Measurements from ENCODE around the gene DIPK1B. TPM values are rescaled to one million over a fixed set of nuclear protein-coding genes. Genes with fewer than 3 reads are reported as not detected.

Gene DIPK1B
- total RNA-seq, 1 experiment from 2014 or later = 65.0 TPM

DNA sequence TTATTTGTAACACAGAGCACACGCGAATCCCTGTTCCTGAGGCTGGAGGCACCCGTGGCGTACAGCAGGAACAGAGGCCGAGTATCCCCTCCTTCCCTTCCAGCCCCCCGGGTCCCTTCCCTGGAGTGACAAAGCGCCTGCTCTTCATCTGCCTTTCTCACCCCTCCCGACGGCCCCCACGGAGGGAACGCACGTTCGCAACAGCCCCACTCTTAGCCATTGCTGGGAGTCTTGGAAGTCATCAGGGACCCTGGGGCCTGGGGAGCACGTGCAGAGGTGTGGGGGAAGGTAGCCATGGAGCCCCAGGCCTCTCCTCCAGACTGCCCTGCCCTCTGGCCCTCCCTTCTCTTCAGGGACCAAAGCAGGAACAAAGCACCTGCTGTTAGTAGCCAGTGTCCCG, 27.6 kb upstream of the DIPK1B start:
- in situ Hi-C loops (cut with HindIII; ENCODE audit: low sequenced_read_pairs) = no loop called here
- DNase-seq (ENCODE audit: low spot score) = no peak

DNA sequence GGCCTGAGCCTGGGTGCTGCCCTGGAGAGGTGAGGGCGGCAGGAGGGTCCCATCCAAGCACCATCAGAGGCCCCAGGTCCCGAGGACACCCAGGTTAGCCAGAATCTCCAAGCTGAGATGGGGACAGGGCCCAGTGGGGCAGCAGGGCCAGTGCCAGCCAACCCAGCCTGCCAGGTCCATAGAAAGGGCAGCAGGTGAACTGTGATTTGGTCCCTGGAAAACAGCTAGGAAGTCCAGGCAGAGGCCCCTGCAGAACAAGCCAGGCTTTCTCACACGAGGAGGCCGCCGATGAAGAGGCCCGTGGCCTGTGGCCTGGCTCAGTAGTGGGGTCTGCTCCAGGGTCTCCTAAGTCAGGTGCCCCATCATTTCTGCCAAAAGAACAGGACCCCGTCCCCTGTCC, 27.2 kb upstream of the DIPK1B start:
- no peak for DNase-seq (ENCODE audit: low spot score)
- in situ Hi-C loops (cut with HindIII; ENCODE audit: low sequenced_read_pairs) = no loop called here

DNA sequence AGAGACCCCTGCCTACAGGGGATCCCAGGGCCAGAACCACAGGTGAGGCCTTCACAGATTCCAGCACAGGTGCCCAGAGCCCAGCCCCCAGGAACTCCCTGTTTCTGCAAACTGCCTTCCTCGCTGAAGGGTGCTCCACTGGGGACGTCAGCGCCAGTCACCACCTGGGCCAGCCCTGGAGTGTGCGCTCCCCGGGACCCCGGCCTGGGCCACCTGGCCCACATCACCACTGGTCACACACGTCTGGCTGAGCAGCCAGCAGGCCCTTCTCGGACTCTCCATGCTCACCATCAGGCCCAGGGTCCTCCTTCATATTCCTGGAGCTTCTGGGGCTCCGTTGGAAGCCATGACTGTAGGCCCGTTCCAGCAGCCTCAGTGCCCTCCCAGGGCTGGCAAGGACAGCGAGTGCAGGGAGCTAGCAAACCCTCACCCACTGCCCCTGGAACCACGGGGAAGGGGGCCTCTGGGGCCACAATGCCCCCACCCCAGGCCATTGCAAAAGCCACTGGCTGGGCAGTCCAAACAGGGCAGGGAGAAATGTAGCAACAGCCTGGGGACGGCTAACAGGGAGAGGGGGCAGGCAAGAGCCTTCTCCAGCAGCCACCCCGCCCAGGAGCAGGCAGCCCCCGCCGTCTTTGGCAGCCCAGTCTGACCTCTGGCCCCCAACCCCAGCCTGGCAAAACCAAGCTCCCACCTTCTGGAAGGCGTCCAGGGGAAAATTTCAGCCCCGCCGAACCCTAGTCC, 26.4 kb upstream of the DIPK1B start:
- in situ Hi-C loops (cut with HindIII; ENCODE audit: low sequenced_read_pairs) = no loop called here
- no peak for DNase-seq (ENCODE audit: low spot score)

DNA sequence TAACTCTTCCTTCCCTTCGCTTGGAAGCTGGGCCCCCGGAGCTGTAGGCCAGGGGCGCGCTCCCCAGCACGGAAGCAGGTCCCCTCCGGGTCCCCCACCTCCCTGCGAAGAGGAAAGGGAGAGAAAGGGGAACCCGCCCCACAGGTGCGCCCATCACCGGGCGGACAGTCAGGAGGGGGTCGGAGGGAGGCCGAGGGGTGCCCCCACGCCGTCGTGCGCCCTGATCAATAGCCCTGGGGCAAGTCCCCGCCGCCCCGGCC, 25.9 kb upstream of the DIPK1B start:
- no peak for DNase-seq (ENCODE audit: low spot score)
- in situ Hi-C loops (cut with HindIII; ENCODE audit: low sequenced_read_pairs) = no loop called here

DNA sequence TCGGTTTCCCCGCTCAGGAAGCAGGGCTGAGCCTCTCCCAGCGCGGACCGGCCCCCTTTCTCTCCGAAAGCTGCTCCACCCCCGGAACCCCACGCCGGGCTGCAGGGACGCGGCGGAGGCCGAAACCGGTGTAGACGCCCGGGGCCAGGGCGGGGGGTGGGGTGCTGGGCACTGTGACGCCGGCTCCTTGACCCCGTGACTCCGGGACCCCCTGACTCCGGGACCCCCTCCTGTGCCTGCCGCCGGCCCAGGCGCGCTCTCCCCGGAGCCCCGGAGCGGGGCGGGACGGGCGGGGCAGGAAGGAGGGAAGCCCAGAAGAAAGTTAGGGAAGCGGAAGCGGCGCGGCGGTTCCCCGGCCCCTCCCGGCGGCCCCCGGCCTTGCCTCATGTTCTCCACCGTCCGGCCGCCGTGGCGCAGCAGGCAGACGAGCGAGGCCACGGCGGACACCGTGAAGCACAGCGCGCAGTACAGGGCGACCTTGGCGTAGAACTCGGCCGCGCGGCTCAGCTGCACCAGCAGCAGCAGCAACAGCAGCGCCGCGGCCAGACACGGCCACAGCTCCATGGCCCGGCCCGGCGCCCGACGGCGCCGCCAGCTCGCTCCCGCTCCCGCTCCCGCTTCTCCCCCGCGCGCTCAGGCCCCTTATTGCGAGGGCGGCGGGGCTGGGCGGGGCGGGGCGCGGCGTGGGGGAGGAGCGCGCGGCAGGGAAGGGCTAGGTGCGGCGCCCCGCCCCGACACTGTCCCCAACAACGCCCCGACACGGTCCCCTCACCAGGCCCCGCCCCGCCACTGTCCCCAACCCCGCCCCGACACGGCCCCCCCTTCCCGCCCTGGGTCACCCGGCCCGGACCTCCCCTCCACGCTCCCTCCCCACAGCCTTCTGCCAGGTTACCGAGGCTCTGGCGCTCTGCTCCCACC, 25.3 kb upstream of the DIPK1B start, which contains the start of gene AGPAT2:
Gene AGPAT2 (minus strand): TSS at position 664 of the 918 bp plus-strand sequence. CDS start 100 bp downstream, at position 564.
- no peak for DNase-seq (ENCODE audit: low spot score)

DNA sequence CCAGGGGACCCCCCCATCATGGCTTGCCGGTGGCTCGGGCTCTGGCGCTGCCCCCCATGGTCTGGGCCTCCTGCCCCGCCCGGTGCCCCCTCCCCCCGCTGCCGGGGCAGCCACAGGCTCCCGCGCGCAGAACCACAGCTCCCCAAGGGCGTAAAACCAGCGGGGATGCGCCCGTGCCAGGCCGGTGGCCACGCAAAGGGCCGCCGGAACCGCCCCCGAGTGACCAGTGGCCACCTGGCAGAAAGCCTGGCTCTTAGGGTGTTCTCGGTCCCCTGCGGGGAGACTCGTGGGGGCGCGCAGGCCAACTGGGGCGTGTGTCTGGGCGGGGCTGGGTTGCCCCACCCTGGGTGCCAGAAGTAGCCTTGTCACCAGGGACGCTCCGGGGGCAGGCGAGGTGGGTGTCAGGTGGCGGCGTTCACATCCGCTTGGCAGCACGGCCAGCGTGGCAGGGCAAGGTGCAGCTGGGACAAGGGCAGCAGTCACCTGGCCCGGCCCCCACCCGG, 24.6 kb upstream of the DIPK1B start:
- DNase-seq (ENCODE audit: low spot score) = no peak
- in situ Hi-C loops (cut with HindIII; ENCODE audit: low sequenced_read_pairs) = no loop called here

More for the DNA sequence above, 25.3 kb upstream of the DIPK1B start, which contains the start of gene AGPAT2:
- in situ Hi-C loops (cut with HindIII; ENCODE audit: low sequenced_read_pairs) = no loop called here

DNA sequence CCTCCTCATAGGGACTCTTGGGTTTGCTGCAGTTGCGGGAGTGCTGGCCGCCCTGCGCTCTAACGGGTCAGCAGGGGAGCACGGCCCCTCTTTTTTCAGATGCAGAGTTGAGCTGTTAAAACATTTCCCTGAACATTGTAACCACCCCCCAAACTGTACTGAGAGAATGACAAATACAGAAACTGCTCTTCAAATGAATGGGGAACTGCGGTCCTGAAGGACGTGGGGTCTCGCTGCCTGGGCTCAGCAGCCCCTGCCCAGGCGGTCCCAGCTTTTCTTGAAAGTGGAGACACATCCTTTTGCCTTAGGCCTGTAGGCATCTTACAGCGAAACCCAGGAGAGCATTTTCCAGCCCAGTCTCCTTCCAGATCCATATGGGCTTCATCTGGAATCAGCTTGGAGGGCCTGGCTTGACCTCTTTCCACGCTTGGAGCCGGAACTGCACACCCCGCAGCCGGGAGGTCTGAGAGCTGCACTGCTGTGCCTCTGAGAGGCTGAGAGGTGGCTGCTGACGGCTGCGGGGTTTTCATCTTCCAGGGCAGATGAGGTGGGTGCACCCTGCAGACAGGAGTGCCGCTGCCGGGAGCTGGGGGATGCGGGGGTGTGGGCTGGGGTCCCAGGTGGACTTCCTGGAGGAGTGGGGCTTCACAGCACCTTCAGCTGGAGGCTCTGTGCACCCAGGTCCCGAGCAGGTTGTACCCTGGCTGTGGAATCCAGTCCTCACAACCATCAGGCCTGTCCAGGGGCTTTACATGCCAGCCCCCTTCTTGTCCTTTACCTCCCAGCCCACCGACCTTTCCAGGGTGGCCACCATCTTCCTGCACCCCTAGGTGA, 23.9 kb upstream of the DIPK1B start:
- in situ Hi-C loops (cut with HindIII; ENCODE audit: low sequenced_read_pairs) = no loop called here
- DNase-seq (ENCODE audit: low spot score) = no peak

DNA sequence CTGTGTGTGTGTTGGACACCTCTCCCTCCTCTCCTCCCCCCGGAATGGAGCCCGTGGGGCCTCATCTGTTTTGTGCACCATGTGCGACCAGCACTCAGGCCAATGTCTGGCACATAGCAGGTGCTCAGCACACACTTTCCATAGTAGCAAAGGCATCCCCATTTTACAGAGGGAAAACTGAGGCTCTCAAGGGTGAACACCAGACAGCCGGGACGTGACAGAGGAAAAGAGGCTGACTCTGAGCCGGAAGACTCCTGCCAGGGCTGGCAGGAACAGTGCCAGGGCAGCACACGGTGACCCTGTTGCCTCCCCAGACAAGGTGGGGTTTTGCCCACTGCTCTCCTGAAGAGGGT, 23.3 kb upstream of the DIPK1B start:
- in situ Hi-C loops (cut with HindIII; ENCODE audit: low sequenced_read_pairs) = no loop called here
- no peak for DNase-seq (ENCODE audit: low spot score)

DNA sequence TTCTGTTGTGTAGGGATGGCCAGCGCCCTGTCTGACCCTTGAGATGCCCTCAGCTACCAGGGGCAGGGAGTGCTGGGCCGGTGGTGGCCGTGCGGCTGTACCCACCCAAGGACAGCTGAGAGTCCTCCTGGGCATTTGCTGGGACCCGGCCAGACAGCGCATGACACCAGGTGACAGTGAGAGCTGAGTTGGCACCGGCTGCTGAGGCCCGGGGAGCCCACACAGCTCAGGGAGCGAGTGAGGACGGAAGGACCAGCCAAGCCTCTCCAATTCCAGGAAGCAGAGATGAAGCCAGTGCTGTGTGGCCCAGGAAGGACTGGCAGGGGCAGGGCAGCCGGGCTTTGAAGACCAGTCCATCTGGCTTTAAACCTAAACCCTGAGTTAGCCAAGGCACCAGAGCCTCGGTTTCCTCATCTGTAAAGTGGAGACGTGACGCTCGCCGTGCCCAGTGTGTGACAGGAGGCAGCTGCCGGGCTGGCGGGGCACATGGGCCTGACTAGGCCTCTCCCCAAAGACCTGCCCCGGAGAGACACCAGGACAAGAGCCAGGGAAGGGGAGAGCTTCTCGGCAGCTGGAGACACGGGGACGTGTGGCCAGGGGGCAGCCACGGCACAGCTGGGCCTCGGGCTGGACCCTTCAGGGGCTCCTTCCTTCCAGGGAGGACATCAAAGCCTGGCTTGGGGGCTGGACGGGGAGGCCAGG, 22.1 kb upstream of the DIPK1B start:
- DNase-seq (ENCODE audit: low spot score) = no peak
- in situ Hi-C loops (cut with HindIII; ENCODE audit: low sequenced_read_pairs) = no loop called here

DNA sequence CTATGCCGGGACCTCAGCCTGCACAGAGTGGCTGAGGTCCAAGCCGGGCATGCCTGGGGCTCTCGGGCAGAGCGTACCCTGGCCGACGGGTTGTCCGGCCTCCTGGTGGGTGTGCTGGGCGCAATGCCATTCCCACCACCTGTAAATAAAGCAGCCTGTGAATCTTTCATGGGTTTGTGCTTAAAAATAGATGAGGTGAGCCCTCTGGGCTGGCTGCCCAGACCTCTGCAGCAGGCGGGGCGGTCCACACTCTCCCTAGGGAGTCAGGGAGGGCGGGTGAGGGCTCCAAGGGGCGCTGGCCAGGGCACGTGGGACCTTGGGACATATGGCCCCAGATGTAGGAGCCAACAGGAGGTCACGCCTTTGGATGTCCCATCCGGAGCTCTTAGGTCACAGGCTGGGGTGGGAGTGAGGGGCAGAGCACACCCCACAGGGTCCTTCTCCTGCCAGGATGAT, 21.5 kb upstream of the DIPK1B start:
- no peak for DNase-seq (ENCODE audit: low spot score)
- in situ Hi-C loops (cut with HindIII; ENCODE audit: low sequenced_read_pairs) = no loop called here

DNA sequence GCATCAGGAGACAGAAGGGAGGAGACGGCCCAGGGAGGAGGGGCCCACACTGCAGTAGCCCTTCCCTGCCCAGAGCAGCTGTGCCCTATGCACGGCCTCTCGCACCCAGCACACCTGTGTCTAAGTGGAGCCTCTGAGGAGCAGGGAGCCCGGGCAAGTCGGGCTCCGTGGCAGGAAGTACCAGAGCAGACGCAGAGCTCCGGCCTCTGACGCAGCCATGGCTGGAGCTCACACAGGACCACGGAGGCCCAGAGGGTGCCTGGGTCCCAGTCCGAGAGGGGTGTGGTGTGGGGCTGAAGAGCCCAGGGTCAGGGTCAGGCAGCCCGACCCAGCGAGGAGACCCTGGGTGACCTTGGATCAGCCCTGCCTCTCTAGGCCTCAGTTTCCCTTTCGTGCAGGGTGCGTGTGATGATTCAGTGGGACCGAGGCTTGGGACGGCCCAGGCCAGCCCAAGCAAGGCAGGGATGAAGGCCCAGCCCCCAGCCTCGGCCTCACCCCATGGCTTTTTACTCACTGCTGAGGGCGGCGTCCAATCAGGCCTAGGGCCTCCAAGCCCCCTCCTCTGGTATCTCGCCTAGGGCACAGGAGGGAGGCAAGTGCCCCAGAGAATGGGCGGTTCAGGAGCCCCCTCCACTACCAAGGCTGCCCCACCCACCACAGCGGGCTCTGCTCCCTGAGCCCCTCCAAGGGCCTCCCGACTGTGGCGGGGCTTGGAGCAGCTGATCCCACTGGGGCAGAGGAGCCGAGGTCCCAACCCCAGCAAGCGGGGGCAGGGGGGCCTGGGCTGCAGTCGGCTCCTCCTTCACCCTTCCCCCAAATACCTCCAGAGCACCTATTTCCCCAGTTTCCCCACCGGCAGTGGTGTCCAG, 20.8 kb upstream of the DIPK1B start:
- DNase-seq (ENCODE audit: low spot score) = no peak
- in situ Hi-C loops (cut with HindIII; ENCODE audit: low sequenced_read_pairs) = no loop called here

DNA sequence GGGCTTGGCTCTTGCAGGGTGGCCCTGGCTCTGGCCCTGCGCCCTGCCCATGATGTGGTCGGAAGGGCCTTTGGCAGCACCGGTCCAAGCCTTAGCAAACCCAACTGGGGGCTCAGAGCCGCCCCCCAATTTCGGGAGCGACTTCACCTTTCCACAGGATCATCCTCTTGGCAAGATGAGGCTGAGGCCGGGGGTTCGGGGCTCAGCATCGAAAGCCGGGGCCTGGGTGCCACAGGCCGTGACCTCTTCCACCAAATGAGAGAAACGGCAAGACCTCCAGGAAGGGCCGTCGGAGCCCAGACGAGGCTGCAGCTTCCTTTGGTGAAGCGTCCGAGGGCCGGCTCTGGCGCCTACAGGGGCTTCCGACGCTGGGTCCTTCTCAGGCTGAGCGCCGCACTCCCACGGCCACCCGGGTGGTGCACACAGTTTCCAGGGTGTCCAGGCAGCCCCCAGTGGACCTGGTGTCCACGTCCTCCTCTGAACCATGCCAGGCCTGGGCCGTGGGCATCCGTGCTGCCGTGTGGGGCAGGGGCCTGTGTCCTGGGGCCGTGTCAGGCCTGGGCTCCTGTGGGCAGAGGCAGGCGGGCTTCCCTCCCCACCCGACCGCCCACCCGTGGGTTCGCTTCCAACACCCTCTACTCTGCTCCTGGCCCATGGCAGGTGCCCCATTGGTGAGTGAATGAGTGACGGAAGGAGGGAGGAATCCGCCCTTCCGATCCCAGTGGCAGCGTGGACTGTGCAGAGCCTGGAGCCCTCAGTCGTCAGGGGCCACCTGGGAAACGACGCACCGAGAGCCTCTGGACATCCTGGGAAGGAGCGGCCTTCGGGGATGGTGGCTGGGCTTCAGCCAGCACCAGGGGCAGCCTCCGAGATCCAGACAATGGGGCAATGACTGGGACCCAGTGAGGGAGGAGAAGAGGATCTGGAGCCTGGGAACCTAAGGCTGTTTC, 19.9 kb upstream of the DIPK1B start:
- in situ Hi-C loops (cut with HindIII; ENCODE audit: low sequenced_read_pairs) = no loop called here
- DNase-seq (ENCODE audit: low spot score) = no peak

DNA sequence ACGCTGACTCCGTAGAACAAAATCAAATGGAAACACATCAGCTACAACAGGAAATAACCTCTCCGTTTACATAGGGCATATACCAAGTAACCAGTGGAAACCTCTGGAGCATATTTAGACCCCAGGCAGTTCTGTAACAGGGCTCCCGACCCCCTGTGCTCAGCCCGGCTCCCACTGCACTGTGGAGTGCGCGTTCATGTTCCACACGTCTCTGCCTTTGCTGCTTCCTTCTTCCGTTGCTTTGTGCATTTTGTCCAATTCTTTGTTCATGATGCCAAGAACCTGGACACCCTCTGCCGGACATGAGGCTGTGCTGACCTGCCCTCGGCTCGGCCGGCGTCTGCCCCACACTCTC, 19.3 kb upstream of the DIPK1B start:
- in situ Hi-C loops (cut with HindIII; ENCODE audit: low sequenced_read_pairs) = no loop called here
- no peak for DNase-seq (ENCODE audit: low spot score)

DNA sequence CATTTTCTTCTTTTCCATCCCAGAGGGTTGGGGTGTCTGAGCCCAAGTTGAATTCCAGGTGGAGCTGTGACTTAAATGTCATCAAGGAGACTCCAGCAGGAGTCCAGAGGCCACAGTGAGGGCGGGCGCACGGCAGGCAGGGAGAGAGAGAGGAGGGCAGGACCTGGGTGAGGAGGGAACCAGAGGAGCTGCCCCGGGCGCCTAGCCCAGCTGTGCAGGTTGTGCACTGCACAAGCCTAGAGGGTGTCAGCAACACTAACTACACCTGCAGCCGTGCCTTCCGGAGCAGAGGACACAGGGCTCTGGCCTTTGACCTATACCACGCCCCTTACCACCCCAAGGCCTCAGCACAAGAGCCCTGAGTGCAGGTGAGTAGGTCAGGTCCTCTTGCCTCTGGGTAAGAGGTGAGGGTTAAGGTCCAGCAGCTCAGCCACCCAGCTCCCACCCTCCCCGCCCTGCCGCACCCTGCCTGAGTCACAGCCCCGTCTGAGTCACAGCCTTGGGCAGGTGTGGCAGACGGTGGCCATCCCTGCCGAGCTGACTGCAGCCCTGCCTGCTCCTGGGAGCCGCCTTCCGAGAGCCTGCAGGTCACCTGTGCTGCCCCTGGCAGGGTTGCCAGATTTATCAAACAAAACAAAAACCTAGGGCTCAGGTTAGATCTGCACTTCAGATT, 18.7 kb upstream of the DIPK1B start:
- in situ Hi-C loops (cut with HindIII; ENCODE audit: low sequenced_read_pairs) = no loop called here
- DNase-seq (ENCODE audit: low spot score) = no peak

DNA sequence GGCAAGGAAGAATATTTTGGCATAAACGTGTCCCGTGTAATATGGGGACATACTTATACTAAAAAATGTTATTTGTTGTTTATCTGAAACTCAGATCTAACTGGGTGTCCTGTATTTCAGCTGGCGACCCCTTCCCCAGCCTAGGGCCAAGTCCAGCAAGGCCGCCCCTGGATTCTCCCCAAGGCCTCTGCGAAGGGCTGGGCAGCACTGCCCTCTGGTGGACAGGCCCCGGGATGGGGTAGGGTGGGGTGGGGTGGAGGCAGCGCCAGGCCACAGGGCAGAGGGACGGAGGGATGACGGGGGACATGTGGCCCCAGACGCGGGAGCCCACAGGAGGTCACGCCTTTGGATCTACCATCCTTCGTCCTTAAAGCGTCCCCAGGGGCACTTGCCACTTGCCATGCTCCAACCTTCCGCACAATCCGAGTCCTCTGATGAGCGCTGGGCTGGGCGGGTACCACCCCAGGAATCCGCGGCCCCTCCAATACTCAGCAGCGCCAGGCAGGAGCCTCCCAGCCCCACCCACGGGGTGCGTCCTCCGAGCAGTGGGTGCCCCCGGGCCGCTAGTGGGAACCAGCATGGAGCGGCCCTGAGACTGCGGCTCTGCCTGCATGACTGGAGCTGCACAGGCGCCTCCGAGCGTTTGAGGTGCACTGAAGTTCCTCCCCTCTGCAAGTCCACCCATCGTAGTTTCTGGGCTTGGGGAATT, 18.1 kb upstream of the DIPK1B start:
- no peak for DNase-seq (ENCODE audit: low spot score)
- in situ Hi-C loops (cut with HindIII; ENCODE audit: low sequenced_read_pairs) = no loop called here

DNA sequence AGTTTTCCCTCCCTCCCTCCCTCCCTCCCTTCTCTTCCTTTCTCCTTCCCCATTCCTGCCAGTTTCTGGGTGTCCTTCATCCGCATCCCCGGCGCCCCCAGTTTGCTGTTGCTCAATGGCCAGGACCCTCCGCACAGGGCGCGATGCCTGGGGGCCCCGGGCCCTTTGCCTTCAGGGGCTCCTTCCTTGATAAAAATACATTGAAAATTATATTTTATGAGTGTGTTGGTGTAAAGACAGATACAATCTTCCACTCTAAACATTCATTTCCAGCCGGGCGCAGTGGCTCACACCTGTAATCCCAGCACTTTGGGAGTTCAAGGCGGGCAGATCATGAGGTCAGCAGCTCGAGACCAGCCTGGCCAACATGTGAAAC, 17.5 kb upstream of the DIPK1B start:
- no peak for DNase-seq (ENCODE audit: low spot score)
- in situ Hi-C loops (cut with HindIII; ENCODE audit: low sequenced_read_pairs) = no loop called here
